Neural progenitor cell (in vitro differentiated cells): Measurements from ENCODE around the gene DCTN2. TPM values are rescaled to one million over a fixed set of nuclear protein-coding genes. Genes with fewer than 3 reads are reported as not detected.
"Not testable (repeated sequence)": the region's sequence is repeated elsewhere in the genome, so short reads cannot be mapped to it uniquely, and the experiment has no call there.

ENCODE experiments used
- DNase-seq: peaks from one replicate; pipeline ENCODE4 v3.0.0-alpha.2; 2016; ENCODE audit warnings: low spot score
- H2AFZ ChIP-seq: fragments of 200-600 bp; sonication (generic); replicated peaks from 2 replicates; pipeline ENCODE4 v1.6.1; 2016; ENCODE audit warnings: antibody characterized with exemption
- H3F3A ChIP-seq: fragments of 200-600 bp; sonication (generic); 2 replicates; pipeline ENCODE4 v1.6.1; 2016; ENCODE audit warnings: antibody characterized with exemption, low read depth
- H3K27ac ChIP-seq: fragments of 200-600 bp; sonication (generic); 2 replicates; pipeline ENCODE4 v1.5.1; 2016; ENCODE audit warnings: mild to moderate bottlenecking
- H3K27me3 ChIP-seq: fragments of 200-600 bp; sonication (generic); 2 replicates; pipeline ENCODE4 v1.6.1; 2016; ENCODE audit warnings: mild to moderate bottlenecking, moderate library complexity
- H3K36me3 ChIP-seq: fragments of 200-600 bp; sonication (generic); 2 replicates; pipeline ENCODE4 v1.5.1; 2016
- H3K4me1 ChIP-seq: fragments of 200-600 bp; sonication (generic); 2 replicates; pipeline ENCODE4 v1.6.1; 2016; ENCODE audit warnings: mixed run types
- H3K4me2 ChIP-seq: fragments of 200-600 bp; sonication (generic); 2 replicates; pipeline ENCODE4 v1.6.1; 2016
- H3K4me3 ChIP-seq: fragments of 200-600 bp; sonication (generic); 2 replicates; pipeline ENCODE4 v1.5.1; 2016
- H3K79me2 ChIP-seq: fragments of 200-600 bp; sonication (generic); 2 replicates; pipeline ENCODE4 v1.6.1; 2016; ENCODE audit warnings: low read depth
- H3K9ac ChIP-seq: fragments of 200-600 bp; sonication (generic); 2 replicates; pipeline ENCODE4 v1.6.1; 2016
- H3K9me3 ChIP-seq: fragments of 200-600 bp; sonication (generic); 2 replicates; pipeline ENCODE4 v1.5.1; 2016; ENCODE audit warnings: low read depth
- H4K20me1 ChIP-seq: fragments of 200-600 bp; sonication (generic); 2 replicates; pipeline ENCODE4 v1.6.1; 2016; ENCODE audit warnings: low read depth
- H3K27ac Mint-ChIP-seq: 3 replicates; pipeline ENCODE4 v1.8.0; 2021; ENCODE audit warnings: mixed read lengths
- H3K27me3 Mint-ChIP-seq: 2 replicates; pipeline ENCODE4 v1.8.0; 2022; ENCODE audit warnings: low read depth, mild to moderate bottlenecking, inconsistent platforms, moderate library complexity, mixed read lengths; ENCODE audit not compliant: insufficient read depth
- H3K36me3 Mint-ChIP-seq: 3 replicates; pipeline ENCODE4 v1.8.0; 2021; ENCODE audit warnings: mixed read lengths
- H3K4me1 Mint-ChIP-seq: 3 replicates; pipeline ENCODE4 v1.8.0; 2021; ENCODE audit warnings: mixed read lengths
- H3K4me3 Mint-ChIP-seq: 3 replicates; pipeline ENCODE4 v1.8.0; 2021; ENCODE audit warnings: mild to moderate bottlenecking, moderate library complexity, mixed read lengths
- H3K9me3 Mint-ChIP-seq: 3 replicates; pipeline ENCODE4 v1.8.0; 2020; ENCODE audit warnings: mixed read lengths
- CTCF ChIP-seq: fragments of 200-600 bp; sonication (generic); IDR thresholded peaks from 2 replicates; pipeline ENCODE4 v1.5.1; 2017; ENCODE audit warnings: antibody characterized with exemption, mild to moderate bottlenecking
- EZH2 ChIP-seq: fragments of 200-600 bp; sonication (generic); IDR thresholded peaks from 2 replicates; pipeline ENCODE4 v1.6.1; 2017; ENCODE audit warnings: antibody characterized with exemption, mild to moderate bottlenecking, moderate library complexity
- EZH2phosphoT487 ChIP-seq: fragments of 200-600 bp; sonication (generic); IDR thresholded peaks from 2 replicates; pipeline ENCODE4 v1.6.1; 2017; ENCODE audit warnings: antibody characterized with exemption
- total RNA-seq: library from RNA; depleted of rRNA; stranded (reverse); fragments of >200 nt; gene quantifications from 2 replicates; pipeline ENCODE4 v1.2.3, GENCODE V29; 2015; ENCODE audit warnings: low replicate concordance

DCTN2 gene
- total RNA-seq, 1 donor from 2014 or later: 147 TPM

- H4K20me1 ChIP-seq: no peaks in the 10 kb centered on the region
- H3K27me3 ChIP-seq: no peaks in the 10 kb centered on the region
- H3K4me1 ChIP-seq: no peaks in the 10 kb centered on the region
- no peak for DNase-seq
- H2AFZ ChIP-seq: no peak overlapping the region
- H3K9me3 ChIP-seq: no peaks in the 10 kb centered on the region
- H3K79me2 ChIP-seq: no peaks in the 10 kb centered on the region
- H3K4me2 ChIP-seq: no peak overlapping the region
- Mint-ChIP-seq H3K27ac (no peak overlapping the region), H3K4me1 (no peaks in the 10 kb centered on the region), H3K27me3 (peaks cover 6% of the 10 kb centered on the region), H3K4me3 (no peak overlapping the region), H3K36me3 (peaks cover 11% of the 10 kb centered on the region), H3K9me3 (no peaks in the 10 kb centered on the region)
- TF ChIP-seq EZH2: no peak
- no peak for TF ChIP-seq CTCF
- no peak for TF ChIP-seq EZH2phosphoT487
- H3K4me3 ChIP-seq: no peak overlapping the region
- no peak overlapping the region for H3K9ac ChIP-seq
- H3K36me3 ChIP-seq: no peaks in the 10 kb centered on the region
- H3K27ac ChIP-seq: no peak overlapping the region
- no peaks in the 10 kb centered on the region for H3F3A ChIP-seq
Measured at GRCh38 chr12:57575771-57576612, 29.0 kb upstream of the DCTN2 start.

GRCh38 chr12:57574795-57575194 is 27.8 kb upstream of the DCTN2 start:
- H3K27me3 ChIP-seq: no peaks in the 10 kb centered on the region
- DNase-seq: no peak
- no peaks in the 10 kb centered on the region for H3F3A ChIP-seq
- Mint-ChIP-seq H3K9me3 (no peaks in the 10 kb centered on the region), H3K27me3 (peaks cover 6% of the 10 kb centered on the region), H3K27ac (no peak overlapping the region), H3K4me1 (no peaks in the 10 kb centered on the region), H3K4me3 (no peak overlapping the region), H3K36me3 (peaks cover 11% of the 10 kb centered on the region)
- H2AFZ ChIP-seq: no peak overlapping the region
- H3K27ac ChIP-seq: no peak overlapping the region
- H4K20me1 ChIP-seq: no peaks in the 10 kb centered on the region
- no peak overlapping the region for H3K4me2 ChIP-seq
- no peaks in the 10 kb centered on the region for H3K4me1 ChIP-seq
- no peak overlapping the region for H3K9ac ChIP-seq
- H3K79me2 ChIP-seq: no peaks in the 10 kb centered on the region
- no peaks in the 10 kb centered on the region for H3K9me3 ChIP-seq
- H3K4me3 ChIP-seq: no peak overlapping the region
- TF ChIP-seq CTCF (no peak), EZH2 (no peak), EZH2phosphoT487 (no peak)
- H3K36me3 ChIP-seq: no peaks in the 10 kb centered on the region

- DNase-seq: no peak
- H3K4me1 Mint-ChIP-seq: no peaks in the 10 kb centered on the region
- Histone ChIP-seq H4K20me1 (no peaks in the 10 kb centered on the region), H3K9ac (no peak overlapping the region), H3K4me3 (no peak overlapping the region), H3K27me3 (no peaks in the 10 kb centered on the region), H3K4me2 (no peak overlapping the region), H3K27ac (no peak overlapping the region), H3K79me2 (no peaks in the 10 kb centered on the region), H3F3A (no peaks in the 10 kb centered on the region), H3K36me3 (no peaks in the 10 kb centered on the region), H3K4me1 (no peaks in the 10 kb centered on the region), H2AFZ (no peak overlapping the region), H3K9me3 (no peaks in the 10 kb centered on the region)
- H3K27ac Mint-ChIP-seq: no peak overlapping the region
- H3K9me3 Mint-ChIP-seq: no peaks in the 10 kb centered on the region
- peaks cover 5% of the 10 kb centered on the region for H3K27me3 Mint-ChIP-seq
- TF ChIP-seq CTCF: no peak
- TF ChIP-seq EZH2phosphoT487: no peak
- no peak for TF ChIP-seq EZH2
- H3K4me3 Mint-ChIP-seq: no peak overlapping the region
- H3K36me3 Mint-ChIP-seq: peaks cover 8% of the 10 kb centered on the region
Measured at GRCh38 chr12:57571926-57572762, 25.2 kb upstream of the DCTN2 start.

- not testable (repeated sequence) for H3K27ac Mint-ChIP-seq, H3K36me3 Mint-ChIP-seq, DNase-seq, H3K9me3 ChIP-seq, H4K20me1 ChIP-seq, H3K4me2 ChIP-seq, H3K9me3 Mint-ChIP-seq, H3K79me2 ChIP-seq, H3K27ac ChIP-seq, H3K4me3 ChIP-seq, H3K36me3 ChIP-seq, H2AFZ ChIP-seq, H3K9ac ChIP-seq, H3K27me3 Mint-ChIP-seq, H3K4me3 Mint-ChIP-seq, H3K27me3 ChIP-seq, H3F3A ChIP-seq, H3K4me1 Mint-ChIP-seq, H3K4me1 ChIP-seq
Measured at GRCh38 chr12:57570438-57570837, 23.4 kb upstream of the DCTN2 start.
